H1 (cell line): ENCODE results near the gene GPS2. TPM values are rescaled to one million over a fixed set of nuclear protein-coding genes. Genes with fewer than 3 reads are reported as not detected.

Experiments used
- CTCF ChIA-PET: fragments of 300-600 bp; sonication (Branson Sonifier 250); formaldehyde crosslinking; loops from one replicate; lab custom pipeline; 2021; ENCODE audit not compliant: partially characterized antibody; lab: Charles Lee
- POLR2A ChIA-PET: fragments of 300-600 bp; sonication (Branson Sonifier 250); formaldehyde crosslinking; loops from one replicate; lab custom pipeline; 2021; ENCODE audit warnings: inconsistent platforms; ENCODE audit not compliant: partially characterized antibody; lab: Charles Lee
- DNase-seq, 2 experiments: peaks; one replicate each; pipeline versions ENCODE4 v3.0.0 to v3.0.0-alpha.2; 2010 to 2022; ENCODE audit warnings: low spot score in 2 of 2, low read depth in 1 of 2, mixed read lengths in 1 of 2
- FAIRE-seq: peaks from 2 replicates; lab custom pipeline; 2011; peaks lifted over from hg19 to GRCh38; lab: Jason Lieb, UNC
- H2AFZ ChIP-seq: 2 replicates; pipeline ENCODE4 v1.8.1; 2012; ENCODE audit warnings: low read length, inconsistent platforms
- H2AK5ac ChIP-seq: 2 replicates; pipeline ENCODE4 v1.6.1; 2013; ENCODE audit warnings: low read depth, low read length
- H2BK120ac ChIP-seq: replicated peaks from 2 replicates; pipeline ENCODE3; 2013; ENCODE audit warnings: low read depth, low read length, inconsistent platforms
- H2BK12ac ChIP-seq: 2 replicates; pipeline ENCODE4 v1.6.1; 2013; ENCODE audit warnings: low read depth, low read length
- H2BK15ac ChIP-seq: 2 replicates; pipeline ENCODE4 v1.6.1; 2013; ENCODE audit warnings: low read length
- H2BK20ac ChIP-seq: 2 replicates; pipeline ENCODE4 v1.6.1; 2013; ENCODE audit warnings: low read length
- H2BK5ac ChIP-seq: 2 replicates; pipeline ENCODE4 v1.6.1; 2013; ENCODE audit warnings: low read depth, low read length
- H3K14ac ChIP-seq: 2 replicates; pipeline ENCODE4 v1.6.1; 2013; ENCODE audit warnings: inconsistent platforms; ENCODE audit not compliant: insufficient read length
- H3K18ac ChIP-seq: 2 replicates; pipeline ENCODE4 v1.6.1; 2013; ENCODE audit warnings: low read length; ENCODE audit errors: extremely low read depth
- H3K23ac ChIP-seq: 2 replicates; pipeline ENCODE4 v1.6.1; 2013; ENCODE audit warnings: inconsistent platforms; ENCODE audit not compliant: insufficient read length
- H3K23me2 ChIP-seq: 2 replicates; pipeline ENCODE4 v1.6.1; 2013; ENCODE audit warnings: low read depth, low read length
- H3K27ac ChIP-seq: 2 replicates; pipeline ENCODE4 v1.6.1; 2011; ENCODE audit warnings: low read depth, low read length, inconsistent platforms
- H3K27me3 ChIP-seq, 4 experiments: replicated peaks in 1 of 4; 1 replicate in 1 of 4; 2 replicates in 3 of 4; pipeline versions ENCODE4 v1.6.1 to v1.8.1; 2011 to 2013; ENCODE audit warnings: low read length in 3 of 4, mild to moderate bottlenecking in 3 of 4, inconsistent platforms in 2 of 4, mixed read lengths in 2 of 4, moderate library complexity in 1 of 4; ENCODE audit not compliant: control insufficient read depth in 3 of 4, insufficient read depth in 3 of 4; ENCODE audit errors: extremely low read depth in 1 of 4
- H3K36me3 ChIP-seq, 4 experiments: 2 replicates each; pipeline versions ENCODE4 v1.6.1 to v1.8.1; 2011 to 2013; ENCODE audit warnings: mild to moderate bottlenecking in 4 of 4, low read length in 3 of 4, moderate library complexity in 2 of 4, control low read depth in 1 of 4, inconsistent platforms in 1 of 4; ENCODE audit not compliant: insufficient read depth in 4 of 4, control insufficient read depth in 2 of 4
- H3K4ac ChIP-seq: replicated peaks from 2 replicates; pipeline ENCODE3; 2013; ENCODE audit warnings: low read length, low read depth, mixed read lengths, inconsistent platforms; ENCODE audit not compliant: insufficient read length
- H3K4me1 ChIP-seq, 4 experiments: replicated peaks in 1 of 4; 1 replicate in 1 of 4; 2 replicates in 3 of 4; pipeline versions ENCODE4 v1.6.1 to v1.8.1; 2011 to 2013; ENCODE audit warnings: low read length in 3 of 4, inconsistent platforms in 2 of 4, mixed read lengths in 1 of 4; ENCODE audit not compliant: insufficient read depth in 4 of 4, control insufficient read depth in 3 of 4
- H3K4me2 ChIP-seq, 2 experiments: 2 replicates each; pipeline versions ENCODE4 v1.6.1 to v1.8.1; 2011 to 2013; ENCODE audit warnings: low read depth in 2 of 2, low read length in 2 of 2, control low read depth in 1 of 2, inconsistent platforms in 1 of 2, mild to moderate bottlenecking in 1 of 2; ENCODE audit not compliant: insufficient read depth in 1 of 2
- H3K4me3 ChIP-seq, 4 experiments: fragments of 200-600, 300-600 bp in 1 of 4; sonication (generic), shearing (Covaris generic), sonication (Bioruptor Twin) in 1 of 4; 2 replicates each; pipeline versions ENCODE4 v1.5.1 to v1.8.1; 2011 to 2016; ENCODE audit warnings: low read length in 4 of 4, low read depth in 3 of 4, control low read depth in 2 of 4, inconsistent platforms in 2 of 4, mild to moderate bottlenecking in 2 of 4, mixed read lengths in 1 of 4, moderate library complexity in 1 of 4; ENCODE audit not compliant: insufficient read depth in 2 of 4; ENCODE audit errors: extremely low read depth in 1 of 4
- H3K56ac ChIP-seq: replicated peaks from 2 replicates; pipeline ENCODE3; 2013; ENCODE audit warnings: low read depth, mild to moderate bottlenecking, mixed read lengths, low read length, inconsistent platforms; ENCODE audit not compliant: insufficient read length
- H3K79me1 ChIP-seq: 2 replicates; pipeline ENCODE4 v1.6.1; 2013; ENCODE audit warnings: low read depth, low read length, control low read depth
- H3K79me2 ChIP-seq, 2 experiments: 2 replicates each; pipeline versions ENCODE4 v1.6.1 to v1.8.1; 2012 to 2013; ENCODE audit warnings: low read length in 2 of 2, mild to moderate bottlenecking in 2 of 2, inconsistent platforms in 1 of 2; ENCODE audit not compliant: insufficient read depth in 2 of 2, control insufficient read depth in 1 of 2
- H3K9ac ChIP-seq, 4 experiments: replicated peaks in 1 of 4; 1 replicate in 1 of 4; 2 replicates in 3 of 4; pipeline versions ENCODE4 v1.6.1 to v1.8.1; 2011 to 2013; ENCODE audit warnings: low read depth in 3 of 4, low read length in 3 of 4, control low read depth in 2 of 4, mild to moderate bottlenecking in 2 of 4, moderate library complexity in 2 of 4, inconsistent platforms in 1 of 4; ENCODE audit errors: extremely low read depth in 1 of 4
- H3K9me3 ChIP-seq, 2 experiments: 2 replicates each; pipeline versions ENCODE4 v1.6.1 to v1.8.1; 2012 to 2013; ENCODE audit warnings: mild to moderate bottlenecking in 2 of 2, moderate library complexity in 2 of 2, control low read depth in 1 of 2, inconsistent platforms in 1 of 2, low read depth in 1 of 2, low read length in 1 of 2, mixed read lengths in 1 of 2; ENCODE audit not compliant: insufficient read depth in 2 of 2
- H4K20me1 ChIP-seq, 2 experiments: replicated peaks in 1 of 2; 2 replicates each; pipeline versions ENCODE3 to v1.8.1; 2011 to 2013; ENCODE audit warnings: inconsistent platforms in 2 of 2, low read length in 2 of 2, mild to moderate bottlenecking in 1 of 2; ENCODE audit not compliant: insufficient read depth in 2 of 2, control insufficient read depth in 1 of 2
- H4K5ac ChIP-seq: 2 replicates; pipeline ENCODE4 v1.6.1; 2013; ENCODE audit warnings: low read length, low read depth, mixed read lengths, inconsistent platforms; ENCODE audit not compliant: insufficient read length
- H4K8ac ChIP-seq: 2 replicates; pipeline ENCODE4 v1.8.0; 2013; ENCODE audit warnings: mild to moderate bottlenecking, moderate library complexity, low read length, inconsistent platforms; ENCODE audit not compliant: insufficient read depth; ENCODE audit errors: extremely low read depth
- H4K91ac ChIP-seq: replicated peaks from 2 replicates; pipeline ENCODE3; 2013; ENCODE audit warnings: low read length, mixed read lengths, inconsistent platforms; ENCODE audit not compliant: insufficient read length
- SIN3A ChIP-seq, 2 experiments: IDR thresholded peaks in 1 of 2; conservative IDR thresholded peaks in 1 of 2; 2 replicates each; pipeline ENCODE4 v1.6.1; 2011 to 2012; ENCODE audit warnings: low read length in 2 of 2, improper control_type of control experiment in 1 of 2, low read depth in 1 of 2, mild to moderate bottlenecking in 1 of 2
- WGBS, 2 experiments: shearing (Covaris generic) in 1 of 2; methylation state at CpG; one replicate each; pipeline versions ENCODE4 v1.1.6 to v1.1.7; 2013 to 2015; ENCODE audit warnings: low lambda C conversion rate in 2 of 2, mixed read lengths in 2 of 2, inconsistent platforms in 1 of 2, low coverage in 1 of 2, missing lambda C conversion rate in 1 of 2; ENCODE audit not compliant: insufficient replicate concordance in 2 of 2, insufficient coverage in 1 of 2, insufficient read length in 1 of 2; ENCODE audit errors: extremely low coverage in 1 of 2, missing lambda C conversion rate in 1 of 2; 5-methylcytosine and 5-hydroxymethylcytosine counted together
- polyA plus RNA-seq, 7 experiments: library from polyadenylated mRNA; depleted of rRNA in 3 of 7; stranded (reverse) in 5 of 7; unstranded in 2 of 7; fragments of >200 nt in 5 of 7; fragments of 200-250 nt in 2 of 7; gene quantifications; 1 replicate in 5 of 7; 2 replicates in 1 of 7; 4 replicates in 1 of 7; pipeline versions ENCODE4 v1.2.1 to v1.2.3, GENCODE V29; 2011 to 2013; ENCODE audit warnings: missing spikeins in 2 of 7, mixed read lengths in 2 of 7
- total RNA-seq: library from RNA; stranded (reverse); fragmentation: NEBNext Ultra II Directional; extraction: Animal tissue kit (Norgen Biotek cat#: 25700); gene quantifications from 2 replicates; pipeline ENCODE4 v1.2.1, GENCODE V29; 2021
- TF ChIP-seq, protein P1 (sequence below), 3 experiments: IDR thresholded peaks; 1 replicate in 2 of 3; 2 replicates in 1 of 3; pipeline versions ENCODE4 v1.5.1 to v1.6.1; 2011; ENCODE audit warnings: low read length in 3 of 3, mild to moderate bottlenecking in 3 of 3, inconsistent platforms in 2 of 3, low read depth in 1 of 3, moderate library complexity in 1 of 3; ENCODE audit not compliant: insufficient read depth in 1 of 3; ENCODE audit errors: control extremely low read depth in 1 of 3

GPS2 gene
- total and polyA plus RNA-seq, 2 of the 8 experiments (the other 6 are each of a cell fraction or from before 2014, with no cell fraction given), result 67.0 to 152 TPM

DNA sequence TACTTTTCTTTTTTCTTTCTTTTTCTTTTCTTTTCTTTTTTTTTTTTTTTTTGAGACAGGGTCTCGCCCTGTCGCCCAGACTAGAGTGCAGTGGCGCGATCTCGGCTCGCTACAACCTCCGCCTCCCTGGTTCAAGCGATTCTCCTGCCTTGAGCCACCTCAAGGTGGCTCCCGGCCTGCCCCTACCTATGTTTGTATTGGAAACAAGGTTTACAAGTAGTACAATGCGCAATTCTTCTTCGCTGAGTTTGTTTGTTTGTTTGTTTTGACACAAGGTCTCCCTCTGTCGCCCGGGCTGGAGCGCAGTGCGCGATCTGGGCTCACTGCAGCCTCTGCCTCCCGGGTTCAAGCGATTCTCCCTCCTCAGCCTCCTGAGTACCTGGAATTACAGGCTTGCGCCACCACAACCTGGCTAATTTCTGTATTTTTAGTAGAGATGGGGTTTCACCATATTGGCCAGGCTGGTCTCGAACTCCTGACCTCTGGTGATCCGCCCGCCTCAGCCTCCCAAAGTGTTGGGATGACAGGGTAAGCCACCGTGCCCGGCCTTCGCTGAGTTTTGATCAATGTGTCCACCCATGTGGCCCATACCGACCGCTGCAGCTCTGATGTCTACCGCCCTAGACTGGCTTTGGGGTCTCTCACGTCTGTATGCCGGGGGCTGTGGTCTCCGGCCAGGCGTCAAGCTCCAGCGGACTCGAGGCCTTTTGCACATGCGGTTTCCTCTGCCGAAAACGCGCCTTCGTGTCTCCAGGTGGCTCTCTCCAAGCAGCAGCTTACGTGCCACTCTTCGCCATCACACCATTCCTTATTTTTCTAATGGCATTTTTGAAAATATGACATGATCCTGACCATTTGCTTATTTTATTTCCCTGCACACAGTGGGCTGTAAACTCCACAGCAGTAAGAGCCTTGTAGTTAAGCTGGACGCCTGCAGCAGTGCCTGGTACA, 19.7 kb downstream of the GPS2 start:
- POLR2A ChIA-PET, result interaction anchor here (0.8 to 3.5 kb wide), 13 partner anchors 10 to 78 kb away, joined by 3 to 19 read pairs (median 8); partner anchors contain the start of genes CTDNEP1, ELP5, PHF23 and SLC2A4
- H3K79me1 ChIP-seq, result peaks cover 2% of the 10 kb centered on the region; the same call in 1 of the 2 replicates
- H3K9me3 ChIP-seq, result no peaks in the 10 kb centered on the region; a peak in 1 of 4 replicates
- peak overlapping the region; percentile 48; the same call in 1 of the 2 replicates for H2AK5ac ChIP-seq
- no peak overlapping the region for H2BK120ac ChIP-seq
- H3K27me3 ChIP-seq, result peaks cover 3 to 11% (median 9%) of the 10 kb centered on the region in 4 experiments
- H2BK5ac ChIP-seq, result 0 out of 2 replicates have a peak overlapping the region, but pooled peaks have one; percentile 47
- peaks cover 0 to 9% of the 10 kb centered on the region in 2 experiments for H4K20me1 ChIP-seq
- DNase-seq (no peak), FAIRE-seq (no peak)
- no peaks in the 10 kb centered on the region for H3K36me3 ChIP-seq
- no peak overlapping the region for H4K8ac ChIP-seq
- peak overlapping the region; percentile 46 to 65 (median 52) for H3K4me3 ChIP-seq
- H3K18ac ChIP-seq, result 0 out of 2 replicates have a peak overlapping the region, but pooled peaks have one; percentile 71
- peaks cover 0 to 14% (median 5%) of the 10 kb centered on the region in 4 experiments; a peak in 5 of 7 replicates for H3K4me1 ChIP-seq
- CTCF ChIA-PET, result interaction anchor here (0.5 to 2.8 kb wide), 21 partner anchors 10 to 264 kb away, joined by 3 to 42 read pairs (median 6); partner anchors contain the start of genes ACADVL, DLG4, GABARAP and GPS2
- H3K23me2 ChIP-seq, result peaks cover 2% of the 10 kb centered on the region; the same call in 1 of the 2 replicates
- H3K23ac ChIP-seq, result no peak overlapping the region
- H2BK15ac ChIP-seq, result no peak overlapping the region
- H3K56ac ChIP-seq, result no peak overlapping the region
- H3K4me2 ChIP-seq, result peak overlapping the region; percentile 82 to 88
- peak overlapping the region; percentile 81; the same call in 1 of the 2 replicates for H2BK12ac ChIP-seq
- H2BK20ac ChIP-seq, result no peak overlapping the region
- H4K5ac ChIP-seq, result no peak overlapping the region
- H4K91ac ChIP-seq, result no peak overlapping the region
- H3K9ac ChIP-seq, result peak overlapping the region in 1 of 4 experiments; percentile 47; a peak in 2 of 7 replicates
- no peak overlapping the region for H3K4ac ChIP-seq
- TF ChIP-seq, protein P1, sequence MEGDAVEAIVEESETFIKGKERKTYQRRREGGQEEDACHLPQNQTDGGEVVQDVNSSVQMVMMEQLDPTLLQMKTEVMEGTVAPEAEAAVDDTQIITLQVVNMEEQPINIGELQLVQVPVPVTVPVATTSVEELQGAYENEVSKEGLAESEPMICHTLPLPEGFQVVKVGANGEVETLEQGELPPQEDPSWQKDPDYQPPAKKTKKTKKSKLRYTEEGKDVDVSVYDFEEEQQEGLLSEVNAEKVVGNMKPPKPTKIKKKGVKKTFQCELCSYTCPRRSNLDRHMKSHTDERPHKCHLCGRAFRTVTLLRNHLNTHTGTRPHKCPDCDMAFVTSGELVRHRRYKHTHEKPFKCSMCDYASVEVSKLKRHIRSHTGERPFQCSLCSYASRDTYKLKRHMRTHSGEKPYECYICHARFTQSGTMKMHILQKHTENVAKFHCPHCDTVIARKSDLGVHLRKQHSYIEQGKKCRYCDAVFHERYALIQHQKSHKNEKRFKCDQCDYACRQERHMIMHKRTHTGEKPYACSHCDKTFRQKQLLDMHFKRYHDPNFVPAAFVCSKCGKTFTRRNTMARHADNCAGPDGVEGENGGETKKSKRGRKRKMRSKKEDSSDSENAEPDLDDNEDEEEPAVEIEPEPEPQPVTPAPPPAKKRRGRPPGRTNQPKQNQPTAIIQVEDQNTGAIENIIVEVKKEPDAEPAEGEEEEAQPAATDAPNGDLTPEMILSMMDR (IDR thresholded peaks at IDR 0.05; ENCODE audit: control extremely low read depth in 1 of 3, insufficient read depth in 1 of 3, low read depth in 1 of 3, low read length in 3 of 3), result peak in 1 of 3 experiments; percentile 7; a peak in 1 of 4 replicates
- TF ChIP-seq SIN3A (conservative IDR thresholded peaks at IDR 0.05 in 1 of 2, IDR thresholded peaks at IDR 0.05 in 1 of 2; ENCODE audit: low read depth in 1 of 2, low read length in 2 of 2), result no peak
- H3K79me2 ChIP-seq, result no peaks in the 10 kb centered on the region
- no peak overlapping the region for H2AFZ ChIP-seq
- 65% methylated on average over 41 of the region's 42 CpGs; no CpG with 5 or more reads in 1 of the 2 experiments for WGBS, 2 experiments
- H3K27ac ChIP-seq, result no peak overlapping the region
- H3K14ac ChIP-seq, result no peak overlapping the region
